Ovary (tissue), 3 donors: ENCODE results near the gene MAGI1.
"Not testable (repeated sequence)": the region's sequence is repeated elsewhere in the genome, so short reads cannot be mapped to it uniquely, and the experiment has no call there.

Experiments used
- CTCF ChIP-seq, 3 donors: fragments of 450-650 bp in 2 of 3; fragments of 200-600 bp in 1 of 3; IDR thresholded peaks; one replicate each; pipeline versions ENCODE4 v1.5.1 to v1.8.0; 2016 to 2022; ENCODE audit warnings: antibody characterized with exemption in 3 of 3, mild to moderate bottlenecking in 1 of 3
- EP300 ChIP-seq: sonication (generic); formaldehyde crosslinking; IDR thresholded peaks from one replicate; pipeline ENCODE4 v1.6.1; 2017; ENCODE audit warnings: antibody characterized with exemption
- POLR2A ChIP-seq: fragments of 450-650 bp; IDR thresholded peaks from one replicate; pipeline ENCODE4 v1.6.1; 2017; ENCODE audit warnings: antibody characterized with exemption, mild to moderate bottlenecking, moderate library complexity
- donor health status: DM: no; HTN: no; CAD: no.

GRCh38 chr3:65859612-65860011 lies 179.1 kb downstream of the MAGI1 start:
- not testable (repeated sequence) for TF ChIP-seq EP300; CTCF (IDR thresholded peaks at IDR 0.05); POLR2A
